ENCODE results near the gene EZH1.
A peak's percentile ranks its signal among the peaks of the same experiment; 100 is the strongest.
"Not testable (repeated sequence)": the region's sequence is repeated elsewhere in the genome, so short reads cannot be mapped to it uniquely, and the experiment has no call there.

Gene EZH1

GRCh38 chr17:42769964-42770363 is 25.1 kb upstream of the EZH1 start:
- not testable (repeated sequence) for DNase-seq

- not testable (repeated sequence) for DNase-seq
These were observed 23.2 kb upstream of the EZH1 start for GRCh38 chr17:42768006-42768405.

GRCh38 chr17:42767512-42767911 is 22.7 kb upstream of the EZH1 start:
- DNase-seq: no peak

- no peak for DNase-seq
These were observed 21.3 kb upstream of the EZH1 start for GRCh38 chr17:42766124-42766523.

- DNase-seq: no peak
These were observed 16.8 kb upstream of the EZH1 start for GRCh38 chr17:42761638-42762037.

- no peak for DNase-seq
These were observed 16.1 kb upstream of the EZH1 start, which contains the start of gene RAMP2 for GRCh38 chr17:42760652-42761581. Gene RAMP2 (plus strand): TSS chr17:42761227. CDS start chr17:42761262, 35 bp downstream.

- DNase-seq: no peak
These were observed 15.3 kb upstream of the EZH1 start for GRCh38 chr17:42759982-42760651.

GRCh38 chr17:42754782-42755181 is 9.9 kb upstream of the EZH1 start:
- no peak for DNase-seq

GRCh38 chr17:42751628-42752027 is 6.8 kb upstream of the EZH1 start:
- no peak for DNase-seq

GRCh38 chr17:42750739-42751344 is 6.0 kb upstream of the EZH1 start:
- DNase-seq: no peak

- no peak for DNase-seq
These were observed 4.3 kb upstream of the EZH1 start for GRCh38 chr17:42748908-42749798.

GRCh38 chr17:42748202-42748907 is 3.5 kb upstream of the EZH1 start:
- no peak for DNase-seq

GRCh38 chr17:42744283-42744805 is 496 bp downstream of the EZH1 start:
- DNase-seq: no peak

GRCh38 chr17:42743595-42744282 is 1.1 kb downstream of the EZH1 start:
- no peak for DNase-seq

GRCh38 chr17:42742916-42743315 is 1.9 kb downstream of the EZH1 start:
- DNase-seq: not testable (repeated sequence)

GRCh38 chr17:42740699-42741098 is 4.1 kb downstream of the EZH1 start:
- DNase-seq: no peak

- no peak for DNase-seq
These were observed 19.7 kb downstream of the EZH1 start for GRCh38 chr17:42725143-42725542.

- DNase-seq: no peak
These were observed 21.2 kb downstream of the EZH1 start for GRCh38 chr17:42723636-42724035.

- DNase-seq: peak; percentile 30
These were observed 23.8 kb downstream of the EZH1 start for GRCh38 chr17:42720996-42721583.

- DNase-seq: no peak
These were observed 35.3 kb downstream of the EZH1 start for GRCh38 chr17:42709561-42709960.

GRCh38 chr17:42708588-42708987 is 36.3 kb downstream of the EZH1 start:
- DNase-seq: no peak

Data from NCI-H1436 treated with DMSO at 0.1 percent for 48 hours (cell line).